Thyroid gland (tissue), 4 donors: Measurements from ENCODE around the gene BCLAF1.

Experiments
- CTCF ChIP-seq, 6 experiments: fragments of 200-600 bp in 3 of 6; fragments of 450-650 bp in 3 of 6; sonication (generic) in 3 of 6; IDR thresholded peaks; one replicate each; pipeline ENCODE4 v1.5.1; 2016 to 2019; ENCODE audit warnings: antibody characterized with exemption in 6 of 6, mild to moderate bottlenecking in 2 of 6, inconsistent platforms in 1 of 6, moderate library complexity in 1 of 6
- POLR2A ChIP-seq, 2 donors: fragments of 450-650 bp; IDR thresholded peaks; one replicate each; pipeline ENCODE4 v1.6.1; 2017; ENCODE audit warnings: antibody characterized with exemption in 2 of 2, mild to moderate bottlenecking in 2 of 2, moderate library complexity in 1 of 2

GRCh38 chr6:136228814-136229213 is 60.8 kb downstream of the BCLAF1 start:
- no peak for TF ChIP-seq CTCF (IDR thresholded peaks at IDR 0.05)
- no peak for TF ChIP-seq POLR2A (IDR thresholded peaks at IDR 0.05)
